Measurements from ENCODE around the gene LAMTOR2. TPM values are rescaled to one million over a fixed set of nuclear protein-coding genes. Genes with fewer than 3 reads are reported as not detected.

The LAMTOR2 gene
- total and polyA plus RNA-seq, 2 experiments from 2014 or later, result 48.5 to 142 TPM

DNA sequence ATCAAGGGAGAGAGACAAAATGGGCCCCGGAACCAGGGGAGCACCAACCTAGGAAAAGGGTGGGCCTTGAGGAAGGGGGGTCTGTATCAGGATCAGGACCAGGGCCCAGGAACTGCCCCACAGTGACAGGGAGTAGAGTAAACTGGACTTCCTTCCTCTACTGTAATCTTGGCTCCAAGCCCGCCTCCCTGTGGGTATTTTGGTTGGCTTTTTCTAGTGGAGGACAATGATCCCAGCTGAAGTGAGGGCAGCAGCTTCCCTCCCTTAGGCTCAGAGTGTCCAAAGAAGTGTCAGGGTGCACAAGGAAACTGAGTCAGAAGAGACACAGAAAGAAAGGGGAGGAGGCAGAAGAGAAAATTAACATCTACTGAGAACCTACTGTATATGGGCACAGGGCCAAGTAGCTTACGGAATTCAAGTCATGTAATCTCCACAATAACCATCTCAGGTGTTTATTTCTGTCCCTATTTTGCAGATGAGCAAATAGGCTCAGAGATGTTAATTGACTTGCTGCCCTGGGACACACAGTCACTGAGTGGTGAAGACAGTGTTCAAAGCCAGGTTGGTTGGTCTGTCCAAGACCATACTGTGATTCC lies 5.8 kb upstream of the LAMTOR2 start:
- H4K20me1 ChIP-seq (ENCODE audit: insufficient read depth, poor library complexity, severe bottlenecking), result peaks cover 4% of the 10 kb centered on the region
- WGBS (ENCODE audit: low lambda C conversion rate, missing lambda C conversion rate), result 93% methylated on average over 3 of the region's 3 CpGs
- no peak overlapping the region for H3K4me3 ChIP-seq
- H3K27ac ChIP-seq, result no peak overlapping the region
- peaks cover 19% of the 10 kb centered on the region for H3K79me2 ChIP-seq
- no peaks in the 10 kb centered on the region for H3K36me3 ChIP-seq (replicated peaks; ENCODE audit: insufficient read depth, low read depth)
- H3K4me1 ChIP-seq (ENCODE audit: insufficient read depth), result no peaks in the 10 kb centered on the region
- no peak for DNase-seq (ENCODE audit: low spot score)
- no peak overlapping the region for H3K4me2 ChIP-seq
- TF ChIP-seq CTCF (IDR thresholded peaks at IDR 0.05; ENCODE audit: poor library complexity), result no peak
- TF ChIP-seq EZH2phosphoT487 (IDR thresholded peaks at IDR 0.05; ENCODE audit: low read depth, severe bottlenecking, unreplicated experiment), result no peak
- TF ChIP-seq EZH2 (IDR thresholded peaks at IDR 0.05; ENCODE audit: borderline replicate concordance), result no peak
- H3K27me3 ChIP-seq, result no peaks in the 10 kb centered on the region
- H3K9me3 ChIP-seq (ENCODE audit: low read depth), result no peaks in the 10 kb centered on the region
- no peaks in the 10 kb centered on the region for H3K9me2 ChIP-seq (replicated peaks; ENCODE audit: insufficient read depth)
- no peak overlapping the region for H2AFZ ChIP-seq

GRCh38 chr1:156050376-156050775 lies 4.2 kb upstream of the LAMTOR2 start:
- no peaks in the 10 kb centered on the region for H3K4me1 ChIP-seq (ENCODE audit: insufficient read depth)
- no peak overlapping the region for H3K4me3 ChIP-seq
- no peak overlapping the region for H3K27ac ChIP-seq
- H3K27me3 ChIP-seq, result no peaks in the 10 kb centered on the region
- peaks cover 4% of the 10 kb centered on the region for H4K20me1 ChIP-seq (ENCODE audit: insufficient read depth, poor library complexity, severe bottlenecking)
- H2AFZ ChIP-seq, result no peak overlapping the region
- H3K9me3 ChIP-seq (ENCODE audit: low read depth), result no peaks in the 10 kb centered on the region
- no peak overlapping the region for H3K4me2 ChIP-seq
- TF ChIP-seq EZH2 (IDR thresholded peaks at IDR 0.05; ENCODE audit: borderline replicate concordance) (no peak), CTCF (IDR thresholded peaks at IDR 0.05; ENCODE audit: poor library complexity) (no peak), EZH2phosphoT487 (IDR thresholded peaks at IDR 0.05; ENCODE audit: low read depth, severe bottlenecking, unreplicated experiment) (no peak)
- peaks cover 23% of the 10 kb centered on the region for H3K79me2 ChIP-seq
- no peaks in the 10 kb centered on the region for H3K36me3 ChIP-seq (replicated peaks; ENCODE audit: insufficient read depth, low read depth)
- 88% methylated on average over 4 of the region's 4 CpGs for WGBS (ENCODE audit: low lambda C conversion rate, missing lambda C conversion rate)
- H3K9me2 ChIP-seq (replicated peaks; ENCODE audit: insufficient read depth), result no peaks in the 10 kb centered on the region
- DNase-seq (ENCODE audit: low spot score), result no peak

DNA sequence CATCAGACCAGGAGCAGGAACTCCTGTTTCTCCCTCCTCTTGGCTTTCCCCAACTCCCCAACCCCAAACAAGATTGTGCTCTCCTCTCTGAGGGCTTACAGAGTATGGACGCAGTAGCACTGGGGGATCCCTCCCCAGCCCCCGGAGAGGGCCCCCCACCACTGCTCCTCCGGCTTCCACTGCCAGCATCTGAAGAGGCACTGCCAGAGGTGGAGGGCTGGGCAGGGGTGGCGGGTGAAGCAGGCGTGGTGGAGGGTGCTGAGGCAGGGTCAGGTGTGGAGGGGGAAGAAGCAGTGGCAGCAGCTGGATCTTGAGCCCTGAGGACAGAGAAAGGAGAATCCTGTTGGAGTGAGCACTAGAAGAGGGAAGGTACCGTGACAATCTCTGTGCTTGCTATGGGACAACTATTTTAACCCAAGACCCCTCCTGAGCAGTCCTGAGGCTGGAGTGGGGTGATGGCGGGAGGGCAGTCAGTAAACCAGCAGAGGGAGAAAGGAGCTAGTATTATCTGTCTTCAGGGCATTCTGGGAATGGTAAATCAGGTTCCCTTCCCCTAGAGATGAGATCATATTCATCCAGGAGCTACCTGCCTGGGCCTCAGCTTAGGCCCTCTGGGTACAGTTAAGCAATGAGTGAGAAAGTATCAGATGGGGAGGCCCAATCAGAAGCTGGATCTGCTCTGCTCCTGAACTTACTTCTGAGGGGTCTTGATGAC lies 3.4 kb upstream of the LAMTOR2 start:
- Histone ChIP-seq H3K9me2 (replicated peaks; ENCODE audit: insufficient read depth) (no peaks in the 10 kb centered on the region), H3K9me3 (ENCODE audit: low read depth) (no peaks in the 10 kb centered on the region), H3K36me3 (replicated peaks; ENCODE audit: insufficient read depth, low read depth) (no peaks in the 10 kb centered on the region), H3K4me1 (ENCODE audit: insufficient read depth) (no peaks in the 10 kb centered on the region), H3K4me3 (no peak overlapping the region), H3K79me2 (peaks cover 31% of the 10 kb centered on the region), H4K20me1 (ENCODE audit: insufficient read depth, poor library complexity, severe bottlenecking) (peaks cover 4% of the 10 kb centered on the region), H3K27me3 (no peaks in the 10 kb centered on the region), H3K27ac (no peak overlapping the region), H2AFZ (no peak overlapping the region), H3K4me2 (no peak overlapping the region)
- TF ChIP-seq EZH2 (IDR thresholded peaks at IDR 0.05; ENCODE audit: borderline replicate concordance), result no peak
- no peak for TF ChIP-seq EZH2phosphoT487 (IDR thresholded peaks at IDR 0.05; ENCODE audit: low read depth, severe bottlenecking, unreplicated experiment)
- TF ChIP-seq CTCF (IDR thresholded peaks at IDR 0.05; ENCODE audit: poor library complexity), result no peak
- DNase-seq (ENCODE audit: low spot score), result no peak
- WGBS (ENCODE audit: low lambda C conversion rate, missing lambda C conversion rate), result 93% methylated on average over 5 of the region's 7 CpGs
